ENCODE results near the gene LEKR1.

The LEKR1 gene

DNA sequence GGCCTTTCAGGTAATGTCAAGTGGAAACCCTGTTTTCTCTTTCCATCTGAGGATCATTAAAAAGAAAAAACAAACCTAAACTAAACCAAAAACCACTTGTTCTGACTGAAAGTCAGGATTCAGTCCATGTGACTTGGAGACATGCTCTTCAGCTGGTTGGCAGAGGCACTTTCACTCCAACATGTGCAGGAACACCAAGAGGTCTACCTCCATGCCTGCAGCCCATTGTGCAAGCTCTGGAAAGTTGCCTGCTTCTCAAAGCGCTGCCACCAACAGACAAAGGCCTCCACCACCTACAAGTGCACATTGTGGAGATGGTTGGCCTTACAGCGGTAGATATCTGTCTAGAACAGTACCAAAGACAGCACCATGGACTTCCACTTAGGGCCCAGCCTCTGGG lies 161.8 kb downstream of the LEKR1 start:
- no peak for DNase-seq

DNA sequence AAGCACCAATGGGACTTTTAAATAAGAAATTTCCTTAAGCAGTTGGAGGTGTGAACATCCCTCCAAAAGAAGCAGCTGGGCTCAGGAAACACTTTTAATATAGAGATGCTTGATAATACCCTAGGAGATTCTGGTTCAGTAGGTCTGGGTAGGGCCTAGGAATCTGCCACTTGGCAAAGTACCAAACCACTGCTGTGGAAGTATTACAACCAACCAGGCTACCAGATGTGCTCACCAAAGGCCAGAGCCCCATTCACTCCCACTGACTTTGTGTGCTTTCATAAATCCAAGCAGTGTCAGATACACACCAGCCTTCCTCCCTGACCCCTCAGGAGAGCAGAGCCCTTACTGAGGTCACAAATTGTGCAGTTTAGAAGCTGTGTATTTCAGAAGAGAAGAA lies 171.2 kb downstream of the LEKR1 start:
- no peak for DNase-seq

- no peak for DNase-seq
Observed at GRCh38 chr3:157001221-157001957, 175.2 kb downstream of the LEKR1 start.

- no peak for DNase-seq
Observed at GRCh38 chr3:157021679-157022078, 195.5 kb downstream of the LEKR1 start.

DNA sequence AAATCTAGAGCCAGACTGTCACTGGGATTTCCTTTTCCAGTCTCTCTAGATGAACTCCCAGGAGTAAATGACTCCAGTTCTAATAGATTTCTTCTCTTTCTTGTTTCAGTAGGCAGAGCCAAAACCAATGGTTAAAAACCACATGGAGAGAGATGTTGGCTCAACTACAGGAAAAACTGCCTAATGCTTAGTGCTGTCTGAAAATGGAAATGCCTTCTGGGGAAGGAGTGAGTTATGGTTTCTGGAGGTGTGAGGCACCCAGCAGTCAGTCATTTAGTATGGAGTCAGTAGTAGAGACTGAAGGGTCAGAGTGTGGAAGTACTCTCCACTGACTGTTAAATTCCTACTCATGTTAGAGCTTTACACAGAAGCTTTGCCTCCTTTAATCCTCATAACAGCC lies 197.1 kb downstream of the LEKR1 start:
- DNase-seq, result no peak

- no peak for DNase-seq
Observed at GRCh38 chr3:157026091-157026490, 199.9 kb downstream of the LEKR1 start.

DNA sequence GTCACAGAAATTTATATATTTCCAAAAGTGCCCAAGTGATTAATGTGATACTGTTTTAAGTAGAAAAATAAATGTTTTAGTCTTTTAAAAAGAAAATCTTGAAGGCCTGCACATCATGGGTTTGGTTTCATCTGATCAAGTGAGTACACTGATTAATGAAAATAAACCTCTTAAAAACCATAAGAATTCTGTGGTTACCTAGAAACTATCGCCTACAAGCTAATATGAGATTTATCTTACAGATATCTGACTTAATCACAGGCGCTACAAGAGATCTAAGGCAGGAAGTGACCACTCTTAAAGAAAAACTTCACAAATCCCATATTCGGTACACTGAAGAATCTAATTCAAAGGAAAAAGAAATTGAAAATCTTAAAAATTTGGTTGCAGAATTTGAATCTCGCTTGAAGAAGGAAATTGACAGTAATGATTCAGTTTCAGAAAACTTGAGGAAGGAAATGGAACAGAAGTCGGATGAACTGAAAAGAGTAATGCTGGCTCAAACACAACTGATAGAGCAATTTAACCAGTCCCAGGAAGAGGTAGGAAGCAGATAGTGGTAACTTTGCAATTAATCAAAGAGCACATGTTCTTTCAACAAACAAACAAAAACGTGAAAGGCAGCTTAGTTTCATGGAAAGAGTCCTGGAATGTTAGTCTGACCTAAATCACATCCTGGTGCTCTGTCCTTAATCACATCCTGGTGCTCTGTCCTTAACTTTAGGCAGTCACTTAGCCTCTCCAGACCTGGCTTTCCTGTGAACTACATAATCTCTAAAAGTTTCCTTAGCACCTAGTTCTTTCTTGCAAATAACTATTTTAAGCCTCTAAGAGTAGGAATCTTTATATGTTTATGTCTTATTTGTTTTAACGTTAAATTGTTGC lies 201.9 kb downstream of the LEKR1 start:
- no peak for DNase-seq

DNA sequence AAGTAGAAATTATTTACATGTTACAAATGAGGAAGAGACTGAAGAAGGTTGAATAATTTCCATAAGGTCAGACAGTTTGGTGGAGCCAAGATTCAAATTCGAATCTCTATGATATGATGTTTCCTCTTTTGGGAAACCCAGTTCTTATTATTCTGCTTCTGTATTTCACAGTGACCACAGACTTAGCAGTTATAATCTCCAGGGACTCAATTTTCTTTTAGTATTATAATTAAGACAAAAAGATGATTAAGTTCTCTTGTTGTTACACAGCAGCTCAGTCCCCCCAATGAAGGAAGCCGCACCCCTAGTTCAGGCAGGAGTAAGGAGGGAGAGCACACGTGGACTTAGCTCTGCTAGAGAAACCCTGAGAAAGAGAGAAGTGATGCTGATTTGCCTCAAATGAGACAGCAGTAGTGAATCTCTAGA lies 203.2 kb downstream of the LEKR1 start:
- DNase-seq, result no peak

- DNase-seq, result no peak
Observed at GRCh38 chr3:157030712-157031111, 204.6 kb downstream of the LEKR1 start.

DNA sequence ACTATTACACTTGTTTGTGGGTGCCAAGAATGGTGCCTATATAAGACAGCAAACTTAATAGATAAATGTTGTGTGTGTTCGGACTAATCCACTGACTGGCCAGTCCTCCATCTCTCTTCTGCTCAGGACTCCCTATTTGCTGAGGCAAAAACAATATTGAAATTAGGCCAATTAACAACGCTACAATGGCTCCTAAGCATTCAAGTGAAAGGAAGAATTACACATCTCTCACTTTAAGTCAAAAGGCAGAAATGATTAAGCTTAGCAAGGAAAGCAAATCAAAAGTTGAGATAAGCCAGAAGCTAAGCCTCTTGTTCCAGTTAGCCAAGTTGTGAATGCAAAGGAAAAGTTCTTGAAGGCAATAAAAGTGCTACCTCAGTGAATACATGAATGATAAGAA lies 206.8 kb downstream of the LEKR1 start:
- no peak for DNase-seq

DNA sequence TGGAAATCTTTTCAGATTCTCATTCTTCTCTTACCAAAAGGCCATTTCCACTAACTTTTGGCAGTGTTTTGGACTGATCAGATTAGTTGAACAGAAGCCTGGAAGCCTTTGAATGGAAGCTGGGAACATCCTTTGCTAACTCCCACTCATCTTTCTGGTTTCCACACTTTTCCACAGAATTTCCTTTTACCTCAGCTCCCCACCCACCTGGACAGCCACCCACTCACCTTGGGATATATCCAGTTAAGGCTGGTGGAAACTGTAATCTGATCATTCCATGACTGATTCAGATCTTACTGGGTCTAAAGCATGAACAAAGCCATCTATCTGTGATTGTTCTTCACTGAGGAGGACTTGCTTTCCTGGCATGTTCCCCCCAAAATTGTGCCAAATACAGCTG lies 214.3 kb downstream of the LEKR1 start:
- DNase-seq, result no peak

- no peak for DNase-seq
Observed at GRCh38 chr3:157042226-157042625, 216.1 kb downstream of the LEKR1 start.

GRCh38 chr3:157043771-157044170 lies 217.6 kb downstream of the LEKR1 start:
- no peak for DNase-seq

DNA sequence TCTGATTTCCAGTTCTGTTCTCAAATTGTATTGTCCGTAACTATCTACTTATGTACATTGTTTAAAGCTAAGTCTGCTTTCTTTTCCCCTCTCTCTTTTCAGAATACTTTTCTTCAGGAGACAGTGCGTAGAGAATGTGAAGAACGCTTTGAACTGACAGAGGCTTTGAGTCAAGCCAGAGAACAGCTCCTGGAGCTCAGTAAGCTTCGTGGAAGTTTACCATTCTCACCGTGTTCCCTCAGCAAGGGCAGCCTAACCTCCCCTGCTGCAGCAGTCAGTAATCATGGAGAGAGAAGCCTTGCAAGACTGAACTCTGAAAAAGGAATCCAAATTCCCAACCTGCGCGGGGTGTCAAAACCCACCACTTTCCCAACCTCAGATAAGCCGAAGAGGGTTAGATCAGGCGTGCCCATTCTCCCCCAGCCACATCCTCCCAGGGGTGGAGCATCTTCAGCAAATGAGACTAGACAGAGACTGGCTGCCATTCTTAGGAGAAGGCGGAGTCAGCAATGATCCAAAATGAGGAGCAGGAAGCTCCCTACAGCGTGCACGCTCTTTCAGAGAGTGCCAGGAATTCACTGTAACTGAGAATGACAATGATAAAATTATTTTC lies 219.2 kb downstream of the LEKR1 start:
- DNase-seq, result no peak

GRCh38 chr3:157046520-157046919 lies 220.4 kb downstream of the LEKR1 start:
- no peak for DNase-seq

DNA sequence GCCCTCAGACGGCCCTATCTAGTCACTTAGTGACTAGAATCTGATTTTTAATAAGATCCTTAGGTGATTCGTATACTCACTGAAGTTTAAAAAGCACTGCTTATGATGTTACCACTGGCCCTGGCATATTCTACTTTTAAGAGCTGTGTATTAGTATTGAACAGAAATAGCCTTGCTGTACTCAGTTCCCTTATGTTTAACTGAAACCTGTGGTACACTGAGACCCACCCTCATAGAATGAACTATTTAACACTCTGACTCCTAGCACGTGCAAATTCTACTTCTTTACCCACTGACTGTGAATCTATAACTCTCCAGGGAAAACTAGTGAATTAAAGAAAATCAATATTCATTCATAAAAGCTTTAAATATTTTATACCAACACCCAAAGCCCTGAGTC lies 224.9 kb downstream of the LEKR1 start:
- DNase-seq, result no peak

- DNase-seq, result no peak
Observed at GRCh38 chr3:157051591-157051990, 225.4 kb downstream of the LEKR1 start.

DNA sequence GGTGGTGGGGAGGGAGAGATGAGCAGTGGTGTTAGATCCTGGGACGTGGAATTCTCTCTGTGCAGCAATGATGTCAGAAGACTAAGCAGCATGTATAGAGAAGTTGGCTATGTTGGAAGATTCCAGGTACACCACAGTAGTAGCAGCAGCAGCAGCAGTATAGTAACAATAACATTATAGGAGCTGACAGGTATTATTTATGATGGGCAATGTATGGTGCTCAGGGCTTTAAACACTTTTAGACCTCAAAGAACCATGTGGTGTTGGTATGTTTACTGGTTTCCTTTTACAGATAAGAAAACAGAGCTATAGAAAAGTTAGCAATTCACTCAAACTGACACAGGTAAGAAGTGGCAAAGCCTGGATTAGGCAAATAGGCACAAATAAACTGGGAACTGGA lies 229.9 kb downstream of the LEKR1 start:
- no peak for DNase-seq

DNA sequence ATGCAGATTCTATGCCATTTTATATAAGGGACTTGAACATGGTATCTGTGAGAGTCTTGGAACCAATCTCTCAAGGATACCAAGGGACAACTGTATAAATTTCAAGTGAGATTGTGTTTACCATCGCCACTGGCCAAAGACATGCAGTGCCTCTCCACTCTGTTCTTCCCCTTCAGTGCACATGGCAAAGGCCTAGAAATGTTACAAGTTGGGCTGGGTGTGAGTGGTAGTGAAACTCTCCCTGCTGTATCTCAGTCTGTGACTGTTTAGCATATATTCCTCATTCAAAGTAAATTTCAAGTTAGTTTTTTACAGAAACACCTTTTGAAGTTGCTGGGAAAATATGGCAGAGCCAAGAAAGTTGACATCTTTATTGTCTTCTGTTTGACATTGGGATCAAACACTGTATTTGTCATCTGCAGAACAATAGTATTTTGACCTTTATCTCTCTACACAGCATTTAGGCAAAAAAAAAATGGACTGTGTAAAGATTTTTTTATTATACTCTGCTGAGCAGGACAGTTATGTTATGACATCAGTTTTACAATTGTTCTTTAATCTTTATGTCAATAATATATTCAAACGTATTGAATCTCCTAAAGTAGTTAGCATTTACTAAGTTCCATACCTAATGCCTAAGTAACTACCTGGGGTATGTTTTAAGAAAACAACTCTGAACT lies 232.4 kb downstream of the LEKR1 start:
- no peak for DNase-seq

DNA sequence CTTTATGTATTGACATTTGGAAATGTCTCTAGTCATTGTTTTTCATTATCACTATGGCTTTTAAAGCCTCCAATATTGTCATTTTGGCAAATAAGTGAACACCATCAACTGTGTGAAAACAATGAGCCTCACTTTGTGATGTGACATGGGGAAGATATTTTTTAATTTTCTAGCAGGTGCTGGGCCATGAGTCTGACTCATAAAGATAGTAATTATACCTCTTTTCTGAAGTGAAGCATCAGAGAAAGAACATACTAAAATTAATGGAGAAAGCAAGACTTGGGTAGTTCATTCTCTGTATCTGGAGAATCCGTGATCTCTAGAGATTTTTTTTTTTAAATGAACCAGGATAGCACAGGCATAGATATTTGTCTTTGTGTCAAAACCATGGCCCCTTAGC lies 233.0 kb downstream of the LEKR1 start:
- no peak for DNase-seq

DNA sequence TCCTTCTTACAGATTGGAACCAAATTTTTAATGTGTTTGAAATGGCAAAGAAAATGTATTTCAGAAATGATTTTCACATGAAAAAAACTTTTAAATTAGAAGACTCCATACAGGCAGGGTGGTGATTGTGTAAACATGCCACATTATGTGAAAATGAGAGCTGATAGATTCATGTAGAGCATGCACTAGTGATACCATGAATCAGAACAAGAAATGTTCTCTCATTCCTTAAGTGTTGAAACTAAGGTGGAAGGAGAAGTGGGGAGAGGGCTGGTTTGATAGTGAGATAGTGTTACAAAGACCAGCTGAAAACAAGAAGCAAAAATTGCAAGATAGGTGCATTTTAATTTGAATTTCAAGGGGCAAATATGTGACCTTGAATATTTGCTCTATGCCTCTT lies 233.5 kb downstream of the LEKR1 start:
- no peak for DNase-seq

DNA sequence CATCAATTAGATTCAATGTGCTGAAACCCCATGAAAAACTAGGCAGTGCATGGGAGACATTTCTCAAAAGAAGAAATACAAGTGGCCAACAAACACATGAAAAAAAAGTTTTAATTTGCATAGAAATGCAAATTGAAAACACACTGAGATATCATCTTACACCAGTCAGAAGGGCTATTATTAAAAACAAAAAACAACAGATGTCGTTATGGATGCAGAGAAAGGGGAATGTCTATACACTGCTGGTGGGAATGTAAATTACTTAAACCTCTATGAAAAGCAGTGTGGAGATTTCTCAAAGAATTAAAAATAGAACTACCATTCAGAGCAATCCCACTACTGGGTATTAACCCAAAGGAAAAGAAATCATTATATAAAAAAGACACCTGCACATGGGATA lies 235.1 kb downstream of the LEKR1 start:
- no peak for DNase-seq

DNA sequence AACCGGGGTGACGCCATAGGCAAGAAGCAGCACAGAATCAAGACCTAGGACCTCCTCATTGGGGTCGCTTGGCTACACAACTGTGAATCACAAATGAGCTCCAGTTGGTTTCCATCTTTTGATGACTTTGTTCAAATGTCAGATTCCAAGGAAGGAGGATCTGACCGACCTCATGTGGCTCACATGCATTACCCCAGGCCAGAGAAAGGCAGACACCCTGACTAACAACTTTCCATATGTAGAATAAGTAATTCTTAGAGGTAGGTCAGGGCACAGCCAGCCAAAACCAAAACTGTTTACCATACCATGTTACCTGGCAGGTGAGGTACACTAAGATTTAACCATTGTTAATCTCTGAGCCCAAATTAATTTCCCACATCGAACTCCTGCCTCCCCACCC lies 237.3 kb downstream of the LEKR1 start:
- DNase-seq, result no peak

All from activated CD4-positive, alpha-beta T cell treated with anti-CD3 and anti-CD28 coated beads, Interleukin-2, amount 50 U/mL, for 4 hours (primary cell).